ENCODE measurements around the gene GATM. TPM values are rescaled to one million over a fixed set of nuclear protein-coding genes. Genes with fewer than 3 reads are reported as not detected.

Gene GATM
- total and polyA plus RNA-seq, 2 of the 8 experiments (the other 6 are each of a cell fraction or from before 2014, with no cell fraction given) = 10.2 to 15.1 TPM

DNA sequence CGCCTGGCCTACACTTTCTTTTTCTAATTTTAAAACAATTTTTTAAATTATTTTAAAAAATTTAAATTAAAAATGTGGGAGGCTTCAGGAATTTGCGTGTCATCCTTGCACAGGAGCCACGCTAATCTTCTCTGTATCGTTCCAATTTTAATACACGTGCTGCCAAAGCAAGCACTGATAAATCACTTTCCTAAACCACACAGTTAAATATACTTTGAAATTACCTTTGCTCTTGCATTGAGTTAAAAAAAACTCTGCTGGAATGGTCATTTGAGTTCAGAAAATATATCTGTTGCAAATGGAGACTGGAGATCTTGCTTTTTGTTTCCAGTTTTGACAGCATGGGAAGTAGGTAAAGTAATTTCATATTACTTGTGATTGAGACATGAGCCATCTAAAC lies 23.6 kb downstream of the GATM start (continued):
- TF ChIP-seq TCF12 (IDR thresholded peaks at IDR 0.05; ENCODE audit: low read depth, low read length) (no peak), MAFK (IDR thresholded peaks at IDR 0.05; ENCODE audit: low read depth, low read length) (no peak), GTF2F1 (IDR thresholded peaks at IDR 0.05; ENCODE audit: borderline replicate concordance, low read depth, low read length) (no peak), CHD1 (IDR thresholded peaks at IDR 0.05; ENCODE audit: low read depth, low read length) (no peak), RBBP5 (IDR thresholded peaks at IDR 0.05; ENCODE audit: borderline replicate concordance, low read depth, low read length) (no peak), BCL11A (IDR thresholded peaks at IDR 0.05; ENCODE audit: low read depth in 2 of 2, low read length in 2 of 2) (no peak)

Measured in H1 (cell line).